Left lung (tissue), 10 donors: ENCODE data around the gene VEPH1. TPM values are rescaled to one million over a fixed set of nuclear protein-coding genes. Genes with fewer than 3 reads are reported as not detected.

Experiments used
- ATAC-seq: fragments of 200-7000 bp; cut with Tn5 transposase; one replicate; pipeline ENCODE4 v1.9.1; 2020; ENCODE audit warnings: moderate library complexity
- DNase-seq, 4 donors: peaks; one replicate each; pipeline ENCODE4 v3.0.0-alpha.2; 2013 to 2020
- H3K27ac ChIP-seq, 2 donors: fragments of 200-600 bp; sonication (generic) in 1 of 2; one replicate each; pipeline versions ENCODE4 v1.5.0 to v1.8.0; 2020 to 2021
- H3K27me3 ChIP-seq, 2 donors: fragments of 200-600 bp; sonication (generic) in 1 of 2; one replicate each; pipeline versions ENCODE4 v1.5.0 to v1.8.0; 2020 to 2021
- H3K36me3 ChIP-seq, 2 donors: fragments of 200-600 bp; sonication (generic) in 1 of 2; one replicate each; pipeline versions ENCODE4 v1.5.0 to v1.8.0; 2020 to 2021
- H3K4me1 ChIP-seq, 2 donors: fragments of 200-600 bp; one replicate each; pipeline ENCODE4 v1.8.0; 2021
- H3K4me3 ChIP-seq, 2 donors: fragments of 200-600 bp; sonication (generic) in 1 of 2; one replicate each; pipeline versions ENCODE4 v1.5.0 to v1.8.0; 2020 to 2021; ENCODE audit warnings: mild to moderate bottlenecking in 1 of 2
- H3K9me3 ChIP-seq, 2 donors: fragments of 200-600 bp; sonication (generic) in 1 of 2; one replicate each; pipeline versions ENCODE4 v1.5.0 to v1.8.0; 2020 to 2021
- CTCF ChIP-seq, 2 donors: fragments of 200-600 bp; sonication (generic) in 1 of 2; IDR thresholded peaks; one replicate each; pipeline versions ENCODE4 v1.5.0 to v1.8.0; 2021; ENCODE audit warnings: antibody characterized with exemption in 2 of 2
- intact Hi-C, 2 donors: fragments of 100-400 bp; cut with DNase I; formaldehyde crosslinking; loops; one replicate each; pipeline versions ENCODE4 v1.11.2 to v1.14.2; 2022
- polyA plus RNA-seq, 6 donors: library from polyadenylated mRNA; unstranded; fragments of 120-200 nt; gene quantifications; one replicate each; pipeline ENCODE4 v1.2.1, GENCODE V29; 2013; ENCODE audit not compliant: insufficient read length in 6 of 6
- total RNA-seq, 2 donors: library from RNA; stranded (reverse); fragmentation: NEBNext Ultra II Directional; extraction: Animal tissue kit (Norgen Biotek cat#: 25700); gene quantifications; one replicate each; pipeline ENCODE4 v1.2.1, GENCODE V29; 2021
- donor health status: DM: no; HTN: yes; CAD: no.
- donor health status: DM: no; HTN: no; CAD: no.

VEPH1 gene
- total and polyA plus RNA-seq, 8 donors = 30.4 to 143 (median 42.6) TPM

- Histone ChIP-seq H3K36me3 (no peaks in the 10 kb centered on the region), H3K4me1 (no peaks in the 10 kb centered on the region), H3K27ac (no peak overlapping the region), H3K9me3 (no peaks in the 10 kb centered on the region), H3K27me3 (no peaks in the 10 kb centered on the region), H3K4me3 (no peak overlapping the region)
- intact Hi-C loops = no loop called here
- DNase-seq (peak in 1 of 4 donors; percentile 42), ATAC-seq (no peak)
- TF ChIP-seq CTCF (IDR thresholded peaks at IDR 0.05) = no peak
Observed at GRCh38 chr3:157387708-157388435, 115.3 kb downstream of the VEPH1 start.

- ATAC-seq = no peak
- intact Hi-C loops = no loop called here
Observed at GRCh38 chr3:157384491-157384890, 118.7 kb downstream of the VEPH1 start.

GRCh38 chr3:157384031-157384430 lies 119.2 kb downstream of the VEPH1 start:
- intact Hi-C loops = no loop called here
- DNase-seq (no peak), ATAC-seq (no peak)
- H3K36me3 ChIP-seq = no peaks in the 10 kb centered on the region
- no peaks in the 10 kb centered on the region for H3K4me1 ChIP-seq
- no peaks in the 10 kb centered on the region for H3K27me3 ChIP-seq
- H3K9me3 ChIP-seq = no peaks in the 10 kb centered on the region
- TF ChIP-seq CTCF (IDR thresholded peaks at IDR 0.05) = no peak
- no peak overlapping the region for H3K4me3 ChIP-seq
- H3K27ac ChIP-seq = no peak overlapping the region

More at GRCh38 chr3:157384491-157384890, 118.7 kb downstream of the VEPH1 start:
- no peak for DNase-seq
- Histone ChIP-seq H3K36me3 (no peaks in the 10 kb centered on the region), H3K4me3 (no peak overlapping the region), H3K27me3 (no peaks in the 10 kb centered on the region), H3K27ac (no peak overlapping the region), H3K4me1 (no peaks in the 10 kb centered on the region), H3K9me3 (no peaks in the 10 kb centered on the region)
- no peak for TF ChIP-seq CTCF (IDR thresholded peaks at IDR 0.05)

GRCh38 chr3:157381606-157382005 lies 121.6 kb downstream of the VEPH1 start:
- no peaks in the 10 kb centered on the region for H3K27me3 ChIP-seq
- no peaks in the 10 kb centered on the region for H3K36me3 ChIP-seq
- no peak for TF ChIP-seq CTCF (IDR thresholded peaks at IDR 0.05)
- intact Hi-C loops = no loop called here
- no peaks in the 10 kb centered on the region for H3K4me1 ChIP-seq
- no peaks in the 10 kb centered on the region for H3K9me3 ChIP-seq
- no peak overlapping the region for H3K4me3 ChIP-seq
- DNase-seq (no peak), ATAC-seq (no peak)
- H3K27ac ChIP-seq = no peak overlapping the region

GRCh38 chr3:157379525-157380140 lies 123.6 kb downstream of the VEPH1 start:
- H3K27me3 ChIP-seq = no peaks in the 10 kb centered on the region
- ATAC-seq (no peak), DNase-seq (no peak)
- intact Hi-C loops = no loop called here
- no peaks in the 10 kb centered on the region for H3K9me3 ChIP-seq
- no peak overlapping the region for H3K4me3 ChIP-seq
- TF ChIP-seq CTCF (IDR thresholded peaks at IDR 0.05) = no peak
- no peaks in the 10 kb centered on the region for H3K4me1 ChIP-seq
- no peaks in the 10 kb centered on the region for H3K36me3 ChIP-seq
- no peak overlapping the region for H3K27ac ChIP-seq
